HCT116 (cell line): ENCODE measurements around the gene GPX1. TPM values are rescaled to one million over a fixed set of nuclear protein-coding genes. Genes with fewer than 3 reads are reported as not detected.

Experiments
- ATAC-seq: fragments of 200-7000 bp; cut with Tn5 transposase; 2 replicates; pipeline ENCODE4 v1.9.1; 2020; ENCODE audit warnings: mild to moderate bottlenecking, moderate library complexity
- BruUV-seq: library from RNA; stranded (reverse); fragments of 400-500 nt; replicated peaks from 2 replicates; lab custom pipeline; 2021; lab: Mats Ljungman, UMichigan
- CTCF ChIA-PET: fragments of 300-600 bp; sonication (Branson Sonifier 250); formaldehyde crosslinking; loops from one replicate; lab custom pipeline; 2021; ENCODE audit warnings: antibody characterized with exemption; lab: Charles Lee
- POLR2A ChIA-PET: fragments of 300-600, 350-600 bp; sonication (Branson Sonifier 250); formaldehyde crosslinking; loops from one replicate; lab custom pipeline; 2021; ENCODE audit warnings: antibody characterized with exemption; lab: Charles Lee
- RAD21 ChIA-PET, 2 experiments: fragments of 300-600 bp; sonication (Branson Sonifier 250); formaldehyde crosslinking; loops; one replicate each; lab custom pipeline; 2023; ENCODE audit warnings: low total read pairs in 2 of 2; ENCODE audit not compliant: uncharacterized antibody in 2 of 2, unreplicated experiment in 2 of 2, low non-redundant PET in 1 of 2; lab: Charles Lee
- DNase-seq: peaks from one replicate; pipeline ENCODE4 v3.0.0-alpha.2; 2010; ENCODE audit warnings: low read depth, low spot score
- H2AFZ ChIP-seq: fragments of 200-600 bp; shearing (Covaris generic), sonication (generic); 2 replicates; pipeline ENCODE4 v1.6.1; 2017; ENCODE audit warnings: low read depth, mixed run types, mixed read lengths, antibody characterized with exemption, low read length; ENCODE audit not compliant: poor library complexity, severe bottlenecking
- H3K27ac ChIP-seq: 2 replicates; pipeline ENCODE4 v1.5.1; 2012; ENCODE audit warnings: low read depth, low read length
- H3K27me3 ChIP-seq: fragments of 200-600 bp; sonication (generic); 2 replicates; pipeline ENCODE4 v1.6.1; 2016; ENCODE audit warnings: mixed run types, low read length, mixed read lengths; ENCODE audit not compliant: insufficient read depth
- H3K36me3 ChIP-seq, 2 experiments: fragments of 200-500 bp in 1 of 2; fragments of 200-600 bp in 1 of 2; sonication (Bioruptor generic) in 1 of 2; sonication (generic) in 1 of 2; 2 replicates each; pipeline versions ENCODE4 v1.5.1 to v1.6.1; 2014 to 2016; ENCODE audit warnings: low read length in 2 of 2, inconsistent platforms in 1 of 2, mixed read lengths in 1 of 2, mixed run types in 1 of 2; ENCODE audit not compliant: insufficient read depth in 2 of 2, control insufficient read depth in 1 of 2
- H3K4me1 ChIP-seq, 2 experiments: fragments of 200-600 bp in 1 of 2; sonication (generic) in 1 of 2; 2 replicates each; pipeline versions ENCODE4 v1.5.1 to v1.6.1; 2012 to 2017; ENCODE audit warnings: low read length in 2 of 2, inconsistent platforms in 1 of 2, mild to moderate bottlenecking in 1 of 2, mixed read lengths in 1 of 2, mixed run types in 1 of 2, moderate library complexity in 1 of 2; ENCODE audit not compliant: insufficient read depth in 2 of 2, control insufficient read depth in 1 of 2
- H3K4me2 ChIP-seq: fragments of 200-600 bp; sonication (generic); 2 replicates; pipeline ENCODE4 v1.6.1; 2017; ENCODE audit warnings: mixed run types, low read length, mixed read lengths
- H3K4me3 ChIP-seq, 2 experiments: fragments of 200-600 bp in 1 of 2; sonication (generic) in 1 of 2; replicated peaks in 1 of 2; 2 replicates each; pipeline ENCODE4 v1.5.1; 2011 to 2016; ENCODE audit warnings: low read length in 2 of 2, control low read depth in 1 of 2, low read depth in 1 of 2, mild to moderate bottlenecking in 1 of 2, mixed read lengths in 1 of 2, mixed run types in 1 of 2
- H3K79me2 ChIP-seq: fragments of 200-600 bp; sonication (generic); 2 replicates; pipeline ENCODE4 v1.6.1; 2017; ENCODE audit warnings: mild to moderate bottlenecking, mixed run types, low read length, moderate library complexity, mixed read lengths; ENCODE audit not compliant: insufficient read depth
- H3K9ac ChIP-seq: fragments of 200-600 bp; sonication (generic); 2 replicates; pipeline ENCODE4 v1.6.1; 2016; ENCODE audit warnings: low read length, mixed read lengths
- H3K9me2 ChIP-seq: fragments of 200-600 bp; sonication (generic), shearing (Covaris generic); 2 replicates; pipeline ENCODE4 v1.6.1; 2017; ENCODE audit warnings: mixed run types, mild to moderate bottlenecking, moderate library complexity; ENCODE audit not compliant: insufficient read depth
- H3K9me3 ChIP-seq, 2 experiments: fragments of 200-500 bp in 1 of 2; fragments of 200-600 bp in 1 of 2; sonication (Bioruptor generic) in 1 of 2; sonication (generic) in 1 of 2; 2 replicates each; pipeline ENCODE4 v1.6.1; 2014 to 2017; ENCODE audit warnings: low read length in 2 of 2, mixed read lengths in 2 of 2, inconsistent platforms in 1 of 2, low read depth in 1 of 2, mild to moderate bottlenecking in 1 of 2, mixed run types in 1 of 2, moderate library complexity in 1 of 2; ENCODE audit not compliant: control insufficient read depth in 1 of 2, insufficient read depth in 1 of 2
- H4K20me1 ChIP-seq: fragments of 200-600 bp; sonication (generic), shearing (Covaris generic); 2 replicates; pipeline ENCODE4 v1.6.1; 2017; ENCODE audit warnings: mixed run types, mild to moderate bottlenecking, moderate library complexity; ENCODE audit not compliant: insufficient read depth
- CBX3 ChIP-seq: IDR thresholded peaks from 2 replicates; pipeline ENCODE4 v1.6.1; 2012; ENCODE audit warnings: low read depth
- EGR1 ChIP-seq: IDR thresholded peaks from 2 replicates; pipeline ENCODE4 v1.6.1; 2012; ENCODE audit warnings: low read depth
- EZH2phosphoT487 ChIP-seq: fragments of 200-600 bp; IDR thresholded peaks from 2 replicates; pipeline ENCODE4 v1.6.1; 2018; ENCODE audit warnings: antibody characterized with exemption, borderline replicate concordance
- FOSL1 ChIP-seq: IDR thresholded peaks from 2 replicates; pipeline ENCODE4 v1.6.1; 2012; ENCODE audit warnings: low read depth
- TCF7L2 ChIP-seq: IDR thresholded peaks from 2 replicates; pipeline ENCODE4 v1.7.0; 2011; ENCODE audit warnings: borderline replicate concordance, inconsistent platforms; ENCODE audit not compliant: insufficient read depth, insufficient read length; ENCODE audit errors: extremely low read depth
- ZNF274 ChIP-seq: fragments of 200-500 bp; sonication (Bioruptor generic); IDR thresholded peaks from 2 replicates; pipeline ENCODE4 v1.6.1; 2014; ENCODE audit warnings: mild to moderate bottlenecking, low read depth, low read length, inconsistent platforms
- intact Hi-C: fragments of 100-400 bp; cut with micrococcal nuclease; formaldehyde crosslinking; loops from 2 replicates; pipeline ENCODE4 v1.10.0; 2022
- total RNA-seq: library from RNA; stranded (reverse); gene quantifications from one replicate; pipeline ENCODE4 v1.2.1, GENCODE V29; 2021; ENCODE audit not compliant: unreplicated experiment
- TF ChIP-seq, protein P1 (sequence below): IDR thresholded peaks from 2 replicates; pipeline ENCODE4 v1.6.1; 2012
- TF ChIP-seq, protein P2 (sequence below): IDR thresholded peaks from 2 replicates; pipeline ENCODE4 v1.6.1; 2012; ENCODE audit warnings: low read depth

GPX1 gene
- total RNA-seq, 1 experiment from 2014 or later: 330 TPM

DNA sequence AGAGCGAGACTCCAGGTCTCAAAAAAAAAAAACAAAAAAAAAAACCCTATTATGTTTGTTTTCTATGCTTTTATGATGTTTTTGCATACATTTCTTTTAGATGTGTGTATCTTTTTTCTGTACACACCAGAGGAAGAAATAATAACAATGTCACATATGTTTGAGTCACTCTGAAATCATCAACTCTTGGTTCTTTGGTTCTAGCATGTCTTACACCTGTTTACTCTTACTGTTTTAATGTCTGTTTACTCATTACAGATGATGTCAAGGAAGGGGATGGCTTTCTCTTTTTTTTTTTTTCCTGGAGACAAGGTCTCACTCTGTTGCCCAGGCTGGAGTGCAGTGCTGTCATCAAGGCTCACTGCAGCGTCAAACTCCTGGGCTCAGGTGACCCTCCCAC lies 29.6 kb upstream of the GPX1 start:
- POLR2A ChIA-PET: no interaction called here

More for the DNA sequence above, 29.6 kb upstream of the GPX1 start:
- intact Hi-C loops: no loop called here
- TF ChIP-seq FOSL1: no peak
- TF ChIP-seq EZH2phosphoT487: no peak
- no peak for TF ChIP-seq TCF7L2
- TF ChIP-seq, protein P1, sequence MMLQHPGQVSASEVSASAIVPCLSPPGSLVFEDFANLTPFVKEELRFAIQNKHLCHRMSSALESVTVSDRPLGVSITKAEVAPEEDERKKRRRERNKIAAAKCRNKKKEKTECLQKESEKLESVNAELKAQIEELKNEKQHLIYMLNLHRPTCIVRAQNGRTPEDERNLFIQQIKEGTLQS: no peak
- TF ChIP-seq EGR1: no peak
- TF ChIP-seq, protein P2, sequence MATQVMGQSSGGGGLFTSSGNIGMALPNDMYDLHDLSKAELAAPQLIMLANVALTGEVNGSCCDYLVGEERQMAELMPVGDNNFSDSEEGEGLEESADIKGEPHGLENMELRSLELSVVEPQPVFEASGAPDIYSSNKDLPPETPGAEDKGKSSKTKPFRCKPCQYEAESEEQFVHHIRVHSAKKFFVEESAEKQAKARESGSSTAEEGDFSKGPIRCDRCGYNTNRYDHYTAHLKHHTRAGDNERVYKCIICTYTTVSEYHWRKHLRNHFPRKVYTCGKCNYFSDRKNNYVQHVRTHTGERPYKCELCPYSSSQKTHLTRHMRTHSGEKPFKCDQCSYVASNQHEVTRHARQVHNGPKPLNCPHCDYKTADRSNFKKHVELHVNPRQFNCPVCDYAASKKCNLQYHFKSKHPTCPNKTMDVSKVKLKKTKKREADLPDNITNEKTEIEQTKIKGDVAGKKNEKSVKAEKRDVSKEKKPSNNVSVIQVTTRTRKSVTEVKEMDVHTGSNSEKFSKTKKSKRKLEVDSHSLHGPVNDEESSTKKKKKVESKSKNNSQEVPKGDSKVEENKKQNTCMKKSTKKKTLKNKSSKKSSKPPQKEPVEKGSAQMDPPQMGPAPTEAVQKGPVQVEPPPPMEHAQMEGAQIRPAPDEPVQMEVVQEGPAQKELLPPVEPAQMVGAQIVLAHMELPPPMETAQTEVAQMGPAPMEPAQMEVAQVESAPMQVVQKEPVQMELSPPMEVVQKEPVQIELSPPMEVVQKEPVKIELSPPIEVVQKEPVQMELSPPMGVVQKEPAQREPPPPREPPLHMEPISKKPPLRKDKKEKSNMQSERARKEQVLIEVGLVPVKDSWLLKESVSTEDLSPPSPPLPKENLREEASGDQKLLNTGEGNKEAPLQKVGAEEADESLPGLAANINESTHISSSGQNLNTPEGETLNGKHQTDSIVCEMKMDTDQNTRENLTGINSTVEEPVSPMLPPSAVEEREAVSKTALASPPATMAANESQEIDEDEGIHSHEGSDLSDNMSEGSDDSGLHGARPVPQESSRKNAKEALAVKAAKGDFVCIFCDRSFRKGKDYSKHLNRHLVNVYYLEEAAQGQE: no peak
- no peak for TF ChIP-seq CBX3
- TF ChIP-seq ZNF274: no peak
- Histone ChIP-seq H3K4me2 (no peak overlapping the region), H3K4me1 (peaks cover 0 to 10% of the 10 kb centered on the region in 2 experiments; a peak in 1 of 4 replicates), H3K79me2 (peaks cover 99% of the 10 kb centered on the region), H3K27me3 (no peaks in the 10 kb centered on the region), H3K9me2 (no peaks in the 10 kb centered on the region), H3K9me3 (no peaks in the 10 kb centered on the region), H4K20me1 (peaks cover 39% of the 10 kb centered on the region; the same call in 1 of the 2 replicates), H2AFZ (no peak overlapping the region), H3K36me3 (no peaks in the 10 kb centered on the region; a peak in 1 of 4 replicates), H3K27ac (no peak overlapping the region), H3K9ac (no peak overlapping the region), H3K4me3 (no peak overlapping the region)
- ATAC-seq: no peak
- ChIA-PET CTCF (no interaction called here), RAD21 (no interaction called here)
- no peak for DNase-seq
- no TSS peak for BruUV-seq
